ENCODE data around the gene RBMS1.

- TF ChIP-seq FOS (IDR thresholded peaks at IDR 0.05; ENCODE audit: low read depth, low read length) (peak; percentile 12; the same call in 1 of the 2 replicates), MAFK (IDR thresholded peaks at IDR 0.05; ENCODE audit: low read depth, low read length) (no peak), BHLHE40 (IDR thresholded peaks at IDR 0.05; ENCODE audit: low read depth, low read length) (no peak), USF2 (IDR thresholded peaks at IDR 0.05; ENCODE audit: low read depth, low read length) (no peak), CHD1 (IDR thresholded peaks at IDR 0.05; ENCODE audit: low read depth, low read length) (no peak), CTCF (conservative IDR thresholded peaks at IDR 0.05; ENCODE audit: low read depth, low read length) (no peak), POLR2A (IDR thresholded peaks at IDR 0.05; ENCODE audit: low read depth, low read length) (no peak), CEBPB (IDR thresholded peaks at IDR 0.05; ENCODE audit: low read depth, low read length) (no peak), NFE2L2 (IDR thresholded peaks at IDR 0.05; ENCODE audit: low read depth, low read length) (no peak), RFX5 (IDR thresholded peaks at IDR 0.05; ENCODE audit: low read depth, low read length) (no peak), RAD21 (IDR thresholded peaks at IDR 0.05; ENCODE audit: low read length) (no peak), MAZ (IDR thresholded peaks at IDR 0.05; ENCODE audit: borderline replicate concordance, low read depth, low read length) (no peak), ELK1 (IDR thresholded peaks at IDR 0.05; ENCODE audit: borderline replicate concordance, low read depth, low read length) (no peak)
These were observed 23.1 kb upstream of the RBMS1 start for GRCh38 chr2:160516547-160517365.

All from IMR-90 (cell line).